Right ventricle myocardium inferior (tissue), 1 donor: ENCODE data around the gene SRGAP2C. TPM values are rescaled to one million over a fixed set of nuclear protein-coding genes. Genes with fewer than 3 reads are reported as not detected.
"Not testable (repeated sequence)": the region's sequence is repeated elsewhere in the genome, so short reads cannot be mapped to it uniquely, and the experiment has no call there.

Experiments
- ATAC-seq: fragments of 200-7000 bp; cut with Tn5 transposase; one replicate; pipeline ENCODE4 v1.9.1; 2020; ENCODE audit warnings: mild to moderate bottlenecking, moderate library complexity
- DNase-seq: peaks from one replicate; pipeline ENCODE4 v3.0.0; 2021; ENCODE audit errors: missing footprints
- intact Hi-C: fragments of 100-400 bp; cut with DNase I; formaldehyde crosslinking; loops from one replicate; pipeline ENCODE4 v1.11.0; 2022
- total RNA-seq: library from RNA; stranded (reverse); fragmentation: NEBNext Ultra II Directional; extraction: Animal tissue kit (Norgen Biotek cat#: 25700); gene quantifications from one replicate; pipeline ENCODE4 v1.2.1, GENCODE V29; 2021
- donor health status: DM: no; HTN: yes; CAD: no; lungs with severe emphysema.

The SRGAP2C gene
- total RNA-seq, 1 donor from 2014 or later = 14.0 TPM

- DNase-seq, intact Hi-C loops, ATAC-seq: not testable (repeated sequence)
Observed at GRCh38 chr1:121421490-121421889, 236.7 kb downstream of the SRGAP2C start.

GRCh38 chr1:121423956-121424355, 239.2 kb downstream of the SRGAP2C start:
- DNase-seq, ATAC-seq, intact Hi-C loops: not testable (repeated sequence)

GRCh38 chr1:121433517-121433916, 248.7 kb downstream of the SRGAP2C start:
- ATAC-seq, intact Hi-C loops, DNase-seq: not testable (repeated sequence)

GRCh38 chr1:121438862-121439261, 254.1 kb downstream of the SRGAP2C start:
- DNase-seq, ATAC-seq, intact Hi-C loops: not testable (repeated sequence)

GRCh38 chr1:121440993-121441392, 256.2 kb downstream of the SRGAP2C start:
- intact Hi-C loops = no loop called here
- ATAC-seq = no peak
- no peak for DNase-seq

Other genes starting within 250 kb of the SRGAP2C start
- 0.43 TPM for gene FAM72B, start 635 bp upstream of the SRGAP2C start, total RNA-seq